Gastroesophageal sphincter (tissue), 3 donors: ENCODE results near the gene ARMC9.

ENCODE experiments used
- CTCF ChIP-seq, 4 experiments: fragments of 200-600 bp in 2 of 4; fragments of 450-650 bp in 2 of 4; sonication (generic) in 1 of 4; IDR thresholded peaks; one replicate each; pipeline ENCODE4 v1.5.1; 2017 to 2019; ENCODE audit warnings: antibody characterized with exemption in 4 of 4, mild to moderate bottlenecking in 2 of 4, moderate library complexity in 2 of 4
- EP300 ChIP-seq: sonication (generic); formaldehyde crosslinking; IDR thresholded peaks from one replicate; pipeline ENCODE4 v1.6.1; 2017; ENCODE audit warnings: antibody characterized with exemption, mild to moderate bottlenecking
- POLR2A ChIP-seq, 2 donors: fragments of 450-650 bp; IDR thresholded peaks; one replicate each; pipeline ENCODE4 v1.6.1; 2017; ENCODE audit warnings: antibody characterized with exemption in 2 of 2, mild to moderate bottlenecking in 2 of 2, moderate library complexity in 1 of 2
- POLR2AphosphoS5 ChIP-seq: sonication (generic); formaldehyde crosslinking; IDR thresholded peaks from one replicate; pipeline ENCODE4 v1.6.1; 2017; ENCODE audit warnings: antibody characterized with exemption

GRCh38 chr2:231387904-231388724 lies 189.7 kb downstream of the ARMC9 start:
- TF ChIP-seq CTCF (IDR thresholded peaks at IDR 0.05), result no peak
- no peak for TF ChIP-seq POLR2A (IDR thresholded peaks at IDR 0.05)
- no peak for TF ChIP-seq POLR2AphosphoS5
- no peak for TF ChIP-seq EP300
